ENCODE data around the gene ACTL7A. TPM values are rescaled to one million over a fixed set of nuclear protein-coding genes. Genes with fewer than 3 reads are reported as not detected.
"Not testable (repeated sequence)": the region's sequence is repeated elsewhere in the genome, so short reads cannot be mapped to it uniquely, and the experiment has no call there.

ACTL7A gene
- total RNA-seq, 1 donor from 2014 or later, result not detected

- no peak for FAIRE-seq
- DNase-seq (ENCODE audit: low read depth), result no peak
- Histone ChIP-seq H3K36me3 (ENCODE audit: control insufficient read depth, insufficient read depth, low read length) (no peaks in the 10 kb centered on the region), H3K27me3 (ENCODE audit: control insufficient read depth, insufficient read depth, low read length) (no peaks in the 10 kb centered on the region), H3K4me3 (ENCODE audit: low read depth, low read length) (no peak overlapping the region)
- no peak for TF ChIP-seq CTCF (IDR thresholded peaks at IDR 0.05; ENCODE audit: insufficient read depth, low read length, severe bottlenecking)
Observed at GRCh38 chr9:108842610-108843295, 19.3 kb upstream of the ACTL7A start.

- DNase-seq (ENCODE audit: low read depth) (no peak), FAIRE-seq (no peak)
- no peaks in the 10 kb centered on the region for H3K27me3 ChIP-seq (ENCODE audit: control insufficient read depth, insufficient read depth, low read length)
- no peaks in the 10 kb centered on the region for H3K36me3 ChIP-seq (ENCODE audit: control insufficient read depth, insufficient read depth, low read length)
- H3K4me3 ChIP-seq (ENCODE audit: low read depth, low read length), result no peak overlapping the region
- TF ChIP-seq CTCF (IDR thresholded peaks at IDR 0.05; ENCODE audit: insufficient read depth, low read length, severe bottlenecking), result no peak
Observed at GRCh38 chr9:108844391-108844790, 17.7 kb upstream of the ACTL7A start.

GRCh38 chr9:108844856-108845255 is 17.2 kb upstream of the ACTL7A start:
- no peak for TF ChIP-seq CTCF (IDR thresholded peaks at IDR 0.05; ENCODE audit: insufficient read depth, low read length, severe bottlenecking)
- H3K27me3 ChIP-seq (ENCODE audit: control insufficient read depth, insufficient read depth, low read length), result no peaks in the 10 kb centered on the region
- H3K4me3 ChIP-seq (ENCODE audit: low read depth, low read length), result no peak overlapping the region
- no peak for FAIRE-seq
- peak; percentile 68 for DNase-seq (ENCODE audit: low read depth)
- no peaks in the 10 kb centered on the region for H3K36me3 ChIP-seq (ENCODE audit: control insufficient read depth, insufficient read depth, low read length)

- no peak for TF ChIP-seq CTCF (IDR thresholded peaks at IDR 0.05; ENCODE audit: insufficient read depth, low read length, severe bottlenecking)
- Histone ChIP-seq H3K27me3 (ENCODE audit: control insufficient read depth, insufficient read depth, low read length) (no peaks in the 10 kb centered on the region), H3K36me3 (ENCODE audit: control insufficient read depth, insufficient read depth, low read length) (no peaks in the 10 kb centered on the region), H3K4me3 (ENCODE audit: low read depth, low read length) (no peak overlapping the region)
- no peak for DNase-seq (ENCODE audit: low read depth)
- FAIRE-seq, result no peak
Observed at GRCh38 chr9:108845507-108845906, 16.6 kb upstream of the ACTL7A start.

GRCh38 chr9:108845947-108846346 is 16.1 kb upstream of the ACTL7A start:
- no peaks in the 10 kb centered on the region for H3K36me3 ChIP-seq (ENCODE audit: control insufficient read depth, insufficient read depth, low read length)
- H3K27me3 ChIP-seq (ENCODE audit: control insufficient read depth, insufficient read depth, low read length), result no peaks in the 10 kb centered on the region
- H3K4me3 ChIP-seq (ENCODE audit: low read depth, low read length), result no peak overlapping the region
- no peak for TF ChIP-seq CTCF (IDR thresholded peaks at IDR 0.05; ENCODE audit: insufficient read depth, low read length, severe bottlenecking)
- DNase-seq (ENCODE audit: low read depth), result no peak
- no peak for FAIRE-seq

GRCh38 chr9:108848296-108848695 is 13.8 kb upstream of the ACTL7A start:
- not testable (repeated sequence) for FAIRE-seq; DNase-seq (ENCODE audit: low read depth); H3K36me3 ChIP-seq (ENCODE audit: control insufficient read depth, insufficient read depth, low read length); H3K27me3 ChIP-seq (ENCODE audit: control insufficient read depth, insufficient read depth, low read length); H3K4me3 ChIP-seq (ENCODE audit: low read depth, low read length)
